GM12892 (cell line): ENCODE measurements around the gene MOB2.

Source experiments
- DNase-seq: peaks from one replicate; pipeline ENCODE4 v3.0.0; 2011; ENCODE audit not compliant: insufficient read length
- FAIRE-seq: peaks from 2 replicates; lab custom pipeline; 2011; peaks lifted over from hg19 to GRCh38; lab: Jason Lieb, UNC
- POLR2A ChIP-seq: IDR thresholded peaks from 2 replicates; pipeline ENCODE4 v1.6.1; 2011; ENCODE audit warnings: low read depth, low read length, control low read depth
- POLR2AphosphoS5 ChIP-seq: IDR thresholded peaks from 2 replicates; pipeline ENCODE4 v1.6.1; 2011; ENCODE audit warnings: low read depth, low read length, control low read depth
- TAF1 ChIP-seq: IDR thresholded peaks from 2 replicates; pipeline ENCODE4 v1.6.1; 2011; ENCODE audit warnings: low read depth, mild to moderate bottlenecking, control low read depth, low read length, borderline replicate concordance

The MOB2 gene

DNA sequence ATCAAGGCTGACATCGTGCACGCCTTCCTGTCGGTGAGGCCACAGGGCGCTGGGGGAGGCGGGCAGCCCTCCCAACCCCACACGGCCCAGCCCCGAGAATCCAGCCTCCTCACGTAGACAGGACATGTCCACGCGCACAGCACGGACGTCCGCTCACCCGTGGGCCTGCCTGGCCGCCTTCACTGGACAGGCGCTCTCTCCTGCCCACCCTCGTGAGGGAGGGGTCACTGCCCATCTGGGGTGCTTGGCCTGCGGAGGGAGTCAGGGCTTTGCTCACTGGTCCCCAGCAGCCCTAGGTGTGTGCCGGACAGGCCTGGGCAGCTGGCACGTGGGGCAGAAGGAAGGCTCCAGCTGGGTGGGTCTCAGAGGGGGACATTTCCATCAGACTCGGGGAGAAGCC is 32.0 kb downstream of the MOB2 start:
- no peak for DNase-seq
- no peak for TF ChIP-seq POLR2A
- TF ChIP-seq TAF1 = no peak
- no peak for TF ChIP-seq POLR2AphosphoS5
- no peak for FAIRE-seq

DNA sequence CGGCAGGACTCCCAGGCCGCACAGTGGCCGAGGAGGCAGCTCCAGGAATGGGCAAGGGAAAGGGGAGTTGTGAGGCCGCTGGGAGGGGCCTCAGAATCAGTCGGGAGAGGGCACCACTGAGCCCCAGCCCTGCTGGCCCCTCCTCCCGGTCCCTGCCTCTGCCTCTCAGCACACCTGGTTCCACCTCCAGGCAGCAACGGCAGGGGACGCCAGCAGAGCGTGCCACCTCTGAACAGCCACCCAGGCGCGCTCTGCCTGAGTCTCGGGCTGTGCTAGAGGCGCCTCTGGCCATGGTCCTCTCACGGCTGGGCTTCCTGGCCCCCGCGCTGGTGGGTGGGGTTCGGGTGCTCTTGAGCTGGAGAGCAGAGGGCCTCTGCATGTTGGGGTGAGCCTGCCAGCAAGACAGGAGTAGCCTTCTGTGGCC is 33.0 kb downstream of the MOB2 start:
- FAIRE-seq = no peak
- no peak for TF ChIP-seq POLR2AphosphoS5
- TF ChIP-seq TAF1 = no peak
- no peak for TF ChIP-seq POLR2A
- peak; percentile 81 for DNase-seq

DNA sequence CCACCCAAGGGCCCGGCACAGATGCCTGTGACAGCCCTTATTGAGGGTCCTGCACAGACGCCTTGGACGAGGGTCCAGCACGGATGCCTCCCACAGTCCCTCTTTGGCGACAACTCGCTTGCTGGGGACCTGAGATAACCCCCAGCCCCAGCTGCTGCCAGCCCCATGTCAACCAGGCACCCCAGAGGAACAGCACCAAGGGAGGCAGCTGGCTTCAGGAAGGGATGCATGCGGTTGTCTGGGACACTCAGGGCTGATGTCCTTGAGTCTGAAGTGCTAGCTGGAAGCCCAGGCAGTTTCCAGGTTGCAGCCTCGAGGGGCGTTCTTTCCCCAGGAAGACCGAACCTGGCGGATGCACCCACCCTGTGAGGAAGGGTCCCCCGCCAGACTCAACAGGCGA is 33.8 kb downstream of the MOB2 start:
- no peak for DNase-seq
- no peak for TF ChIP-seq TAF1
- TF ChIP-seq POLR2A = no peak
- no peak for TF ChIP-seq POLR2AphosphoS5
- no peak for FAIRE-seq

- TF ChIP-seq POLR2AphosphoS5 = no peak
- TF ChIP-seq POLR2A = no peak
- no peak for TF ChIP-seq TAF1
- DNase-seq (no peak), FAIRE-seq (no peak)
Observed at GRCh38 chr11:1451781-1452470, 34.7 kb downstream of the MOB2 start.

GRCh38 chr11:1450949-1451710 is 35.4 kb downstream of the MOB2 start:
- no peak for FAIRE-seq
- no peak for DNase-seq
- no peak for TF ChIP-seq TAF1
- no peak for TF ChIP-seq POLR2AphosphoS5

DNA sequence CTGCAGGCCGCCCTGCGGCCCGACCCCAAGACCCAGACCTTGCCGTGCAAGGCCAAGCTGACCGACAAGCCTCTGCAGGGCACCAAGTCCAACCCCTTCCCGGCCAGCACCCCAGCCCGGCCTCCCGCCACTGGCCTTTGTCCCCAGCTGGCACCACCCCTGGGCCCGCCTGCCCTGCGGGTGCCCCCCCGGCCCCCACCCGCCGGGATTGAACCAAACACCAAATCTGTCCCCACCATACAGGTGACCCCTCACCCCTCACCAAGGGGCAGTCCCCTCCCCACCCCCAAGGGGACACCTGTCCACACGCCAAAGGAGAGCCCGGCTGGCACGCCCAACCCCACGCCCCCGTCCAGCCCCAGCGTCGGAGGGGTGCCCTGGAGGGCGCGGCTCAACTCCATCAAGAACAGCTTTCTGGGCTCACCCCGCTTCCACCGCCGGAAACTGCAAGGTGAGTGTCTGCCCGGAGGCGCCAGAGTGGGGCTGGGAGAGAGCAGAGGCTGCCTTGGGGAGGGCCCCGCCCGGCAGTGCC is 36.2 kb downstream of the MOB2 start:
- DNase-seq (no peak), FAIRE-seq (no peak)
- no peak for TF ChIP-seq POLR2AphosphoS5
- TF ChIP-seq TAF1 = no peak
- no peak for TF ChIP-seq POLR2A

DNA sequence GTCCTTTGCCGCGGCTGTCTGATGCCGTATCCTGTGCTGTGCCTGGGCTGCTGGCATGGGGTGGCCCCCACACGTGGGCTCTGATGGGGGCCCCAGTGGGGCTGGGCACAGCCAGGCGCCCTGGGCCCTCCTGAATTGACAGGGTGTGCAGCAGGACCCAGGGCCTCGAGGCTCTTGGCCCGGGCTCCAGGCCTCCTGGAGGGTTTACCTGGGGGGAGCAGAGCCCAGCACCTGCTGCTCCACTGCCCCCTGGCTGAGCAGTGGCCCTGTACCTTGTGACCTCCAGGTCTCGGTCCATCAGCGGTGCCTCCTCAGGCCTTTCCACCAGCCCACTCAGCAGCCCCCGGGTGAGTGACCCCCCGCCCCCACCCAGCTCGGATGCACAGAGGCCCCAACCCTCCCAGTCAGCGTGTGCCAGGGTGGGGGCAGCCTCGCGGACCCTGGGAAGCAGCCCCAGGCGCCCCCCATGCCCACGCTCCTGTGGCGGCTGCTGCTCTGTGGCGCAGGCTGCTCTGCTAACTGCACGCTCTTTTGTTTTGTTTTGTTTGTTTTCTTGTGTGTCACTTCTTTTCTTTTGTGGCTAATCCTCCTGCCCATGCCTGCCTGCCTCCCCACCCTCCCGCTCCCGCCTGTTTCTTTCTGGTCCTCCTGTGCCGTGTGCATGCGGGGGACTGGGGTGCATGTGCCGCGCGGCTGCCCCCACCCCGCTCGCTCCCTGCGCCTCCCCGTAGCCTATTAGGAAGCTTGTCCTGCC is 36.9 kb downstream of the MOB2 start:
- TF ChIP-seq POLR2A (no peak), TAF1 (no peak), POLR2AphosphoS5 (no peak)
- no peak for FAIRE-seq
- no peak for DNase-seq

- TF ChIP-seq POLR2A = no peak
- TF ChIP-seq TAF1 = no peak
- no peak for TF ChIP-seq POLR2AphosphoS5
- FAIRE-seq = no peak
Observed at GRCh38 chr11:1448882-1449281, 37.7 kb downstream of the MOB2 start.

DNA sequence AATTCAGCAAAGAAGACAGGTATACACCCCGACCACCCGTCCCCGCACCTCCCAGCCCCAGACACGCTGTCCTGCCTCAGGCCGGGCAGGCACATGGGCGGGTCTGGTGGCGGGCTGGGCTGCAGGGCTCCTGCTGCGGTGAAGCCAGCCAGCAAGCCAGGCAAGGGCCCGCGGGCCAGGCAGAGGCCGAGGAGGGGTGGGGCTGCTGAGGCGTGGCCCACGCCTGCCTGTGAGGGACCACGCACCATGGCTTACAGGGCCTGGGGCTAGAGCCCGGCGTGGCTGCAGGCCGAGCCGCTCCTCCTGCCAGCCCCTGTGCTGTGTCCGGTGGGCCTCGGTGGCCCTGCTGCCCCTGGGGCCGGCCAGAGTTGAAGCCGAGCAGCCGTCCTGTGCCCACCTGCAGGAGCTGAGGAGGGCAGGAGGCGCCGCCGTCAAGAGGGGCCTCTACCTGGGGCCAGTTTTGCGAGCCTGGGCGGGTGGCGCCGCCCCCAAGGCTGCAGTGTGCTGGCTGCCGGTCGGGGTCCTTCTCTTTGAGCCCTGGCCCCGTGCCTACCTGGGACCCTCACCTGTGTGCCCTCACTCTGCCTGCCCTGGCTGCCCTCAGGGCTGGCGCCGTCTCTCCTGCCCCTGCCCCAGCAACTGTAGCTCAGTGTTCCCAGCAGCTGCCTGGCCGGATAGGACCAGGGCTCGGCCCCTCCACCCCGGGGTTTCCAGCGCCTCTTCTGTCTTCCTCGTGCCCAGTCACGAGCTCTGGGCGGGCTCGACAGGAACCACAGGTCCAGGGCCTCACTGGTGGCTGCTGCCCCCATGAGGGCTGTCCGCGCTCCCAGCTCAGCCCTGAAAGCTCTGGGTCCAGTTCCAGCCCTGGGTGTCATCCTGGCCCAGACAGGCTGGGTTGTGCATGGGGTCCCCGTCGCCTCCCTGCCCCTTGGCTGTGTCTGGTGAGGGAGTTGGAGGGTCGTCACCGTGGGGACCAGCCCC is 38.4 kb downstream of the MOB2 start:
- no peak for FAIRE-seq
- TF ChIP-seq POLR2A = no peak
- TF ChIP-seq TAF1 = no peak
- DNase-seq = no peak

More at GRCh38 chr11:1448882-1449281, 37.7 kb downstream of the MOB2 start:
- no peak for DNase-seq

- no peak for FAIRE-seq
- TF ChIP-seq POLR2A (no peak), POLR2AphosphoS5 (no peak), TAF1 (no peak)
- DNase-seq = no peak
Observed at GRCh38 chr11:1446623-1447022, 40.0 kb downstream of the MOB2 start.
